ENCODE measurements around the gene NEK7. TPM values are rescaled to one million over a fixed set of nuclear protein-coding genes. Genes with fewer than 3 reads are reported as not detected.
"Not testable (repeated sequence)": the region's sequence is repeated elsewhere in the genome, so short reads cannot be mapped to it uniquely, and the experiment has no call there.

NEK7 gene
- total RNA-seq, 1 donor from 2014 or later: 62.7 TPM

GRCh38 chr1:198128533-198128932 lies 28.3 kb upstream of the NEK7 start:
- no peak overlapping the region for H3K4me3 Mint-ChIP-seq (ENCODE audit: unreplicated experiment)
- H3K27ac Mint-ChIP-seq (ENCODE audit: unreplicated experiment): no peak overlapping the region
- H3K9me3 Mint-ChIP-seq (ENCODE audit: low read depth): no peaks in the 10 kb centered on the region
- H3K36me3 Mint-ChIP-seq (ENCODE audit: low read depth): no peaks in the 10 kb centered on the region
- no peak for TF ChIP-seq CTCF (IDR thresholded peaks at IDR 0.05)
- peaks cover 53% of the 10 kb centered on the region for H3K4me1 Mint-ChIP-seq (ENCODE audit: low read depth)
- DNase-seq (ENCODE audit: low spot score): no peak
- H3K27me3 Mint-ChIP-seq (ENCODE audit: low read depth): no peaks in the 10 kb centered on the region

DNA sequence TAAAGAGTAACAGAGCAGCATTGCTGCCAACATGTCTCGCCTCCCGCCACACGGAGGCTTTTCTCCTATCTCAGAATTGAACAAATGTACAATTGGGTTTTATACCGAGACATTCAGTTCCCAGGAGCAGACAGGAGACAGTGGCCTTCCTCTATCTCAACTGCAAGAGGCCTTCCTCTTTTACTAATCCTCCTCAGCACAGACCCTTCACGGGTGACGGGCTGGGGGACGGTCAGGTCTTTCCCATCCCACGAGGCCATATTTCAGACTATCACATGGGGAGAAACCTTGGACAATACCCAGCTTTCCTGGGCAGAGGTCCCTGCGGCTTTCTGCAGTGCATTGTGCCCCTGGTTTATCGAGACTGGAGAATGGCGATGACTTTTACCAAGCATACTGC lies 26.7 kb upstream of the NEK7 start:
- H3K4me1 Mint-ChIP-seq (ENCODE audit: low read depth): peaks cover 44% of the 10 kb centered on the region
- DNase-seq (ENCODE audit: low spot score); H3K27me3 Mint-ChIP-seq (ENCODE audit: low read depth); H3K4me3 Mint-ChIP-seq (ENCODE audit: unreplicated experiment); H3K9me3 Mint-ChIP-seq (ENCODE audit: low read depth); H3K27ac Mint-ChIP-seq (ENCODE audit: unreplicated experiment); H3K36me3 Mint-ChIP-seq (ENCODE audit: low read depth): not testable (repeated sequence)

- H3K4me1 Mint-ChIP-seq (ENCODE audit: low read depth): peaks cover 24% of the 10 kb centered on the region
- no peaks in the 10 kb centered on the region for H3K9me3 Mint-ChIP-seq (ENCODE audit: low read depth)
- H3K27me3 Mint-ChIP-seq (ENCODE audit: low read depth): no peaks in the 10 kb centered on the region
- no peak for TF ChIP-seq CTCF (IDR thresholded peaks at IDR 0.05)
- H3K27ac Mint-ChIP-seq (ENCODE audit: unreplicated experiment): no peak overlapping the region
- no peak overlapping the region for H3K4me3 Mint-ChIP-seq (ENCODE audit: unreplicated experiment)
- DNase-seq (ENCODE audit: low spot score): no peak
- no peaks in the 10 kb centered on the region for H3K36me3 Mint-ChIP-seq (ENCODE audit: low read depth)
Measured at GRCh38 chr1:198132060-198132781, 24.6 kb upstream of the NEK7 start.

DNA sequence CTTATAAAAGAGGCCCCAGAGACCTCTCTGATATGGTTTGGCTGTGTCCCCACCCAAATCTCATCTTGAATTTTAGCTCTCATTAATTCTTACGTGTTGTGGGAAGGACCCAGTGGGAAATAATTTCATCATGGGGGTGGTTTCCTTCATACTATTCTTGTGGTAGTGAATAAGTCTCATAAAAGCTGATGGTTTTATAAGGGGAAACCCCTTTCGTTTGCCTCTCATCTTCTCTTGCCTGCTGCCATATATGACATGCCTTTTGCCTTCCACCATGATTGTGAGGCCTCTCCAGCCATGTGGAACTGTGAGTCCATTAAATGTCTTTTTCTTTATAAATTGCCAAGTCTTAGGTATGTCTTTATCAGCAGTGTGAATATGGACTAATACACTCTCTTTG lies 22.5 kb upstream of the NEK7 start:
- Mint-ChIP-seq H3K4me3 (ENCODE audit: unreplicated experiment) (no peak overlapping the region), H3K27me3 (ENCODE audit: low read depth) (no peaks in the 10 kb centered on the region), H3K4me1 (ENCODE audit: low read depth) (peaks cover 11% of the 10 kb centered on the region), H3K36me3 (ENCODE audit: low read depth) (peaks cover 2% of the 10 kb centered on the region), H3K9me3 (ENCODE audit: low read depth) (peaks cover 13% of the 10 kb centered on the region), H3K27ac (ENCODE audit: unreplicated experiment) (no peak overlapping the region)
- no peak for TF ChIP-seq CTCF (IDR thresholded peaks at IDR 0.05)
- DNase-seq (ENCODE audit: low spot score): no peak

- Mint-ChIP-seq H3K27ac (ENCODE audit: unreplicated experiment) (no peak overlapping the region), H3K9me3 (ENCODE audit: low read depth) (peaks cover 19% of the 10 kb centered on the region), H3K4me1 (ENCODE audit: low read depth) (peaks cover 11% of the 10 kb centered on the region), H3K4me3 (ENCODE audit: unreplicated experiment) (no peak overlapping the region), H3K27me3 (ENCODE audit: low read depth) (no peaks in the 10 kb centered on the region), H3K36me3 (ENCODE audit: low read depth) (peaks cover 5% of the 10 kb centered on the region)
- TF ChIP-seq CTCF (IDR thresholded peaks at IDR 0.05): no peak
- no peak for DNase-seq (ENCODE audit: low spot score)
Measured at GRCh38 chr1:198135366-198135765, 21.4 kb upstream of the NEK7 start.

All from chondrocyte (in vitro differentiated cells).